ENCODE results near the gene ABHD17C. TPM values are rescaled to one million over a fixed set of nuclear protein-coding genes. Genes with fewer than 3 reads are reported as not detected.

Gene ABHD17C
- total RNA-seq, 1 donor from 2014 or later: 6.5 TPM

- Histone ChIP-seq H3K4me3 (ENCODE audit: low read depth, low read length) (no peak overlapping the region), H3K36me3 (ENCODE audit: control insufficient read depth, insufficient read depth, low read length) (no peaks in the 10 kb centered on the region), H3K27me3 (ENCODE audit: control insufficient read depth, insufficient read depth, low read length) (no peaks in the 10 kb centered on the region)
- TF ChIP-seq CTCF (IDR thresholded peaks at IDR 0.05; ENCODE audit: insufficient read depth, low read length, poor library complexity, severe bottlenecking): no peak
- no peak for DNase-seq (ENCODE audit: low read depth)
Observed at GRCh38 chr15:80679167-80679803, 15.8 kb upstream of the ABHD17C start.

GRCh38 chr15:80679804-80680175, 15.3 kb upstream of the ABHD17C start:
- no peak overlapping the region for H3K4me3 ChIP-seq (ENCODE audit: low read depth, low read length)
- no peaks in the 10 kb centered on the region for H3K27me3 ChIP-seq (ENCODE audit: control insufficient read depth, insufficient read depth, low read length)
- no peak for DNase-seq (ENCODE audit: low read depth)

GRCh38 chr15:80682201-80682600, 12.9 kb upstream of the ABHD17C start:
- Histone ChIP-seq H3K4me3 (ENCODE audit: low read depth, low read length) (no peak overlapping the region), H3K27me3 (ENCODE audit: control insufficient read depth, insufficient read depth, low read length) (no peaks in the 10 kb centered on the region), H3K36me3 (ENCODE audit: control insufficient read depth, insufficient read depth, low read length) (no peaks in the 10 kb centered on the region)
- DNase-seq (ENCODE audit: low read depth): no peak
- no peak for TF ChIP-seq CTCF (IDR thresholded peaks at IDR 0.05; ENCODE audit: insufficient read depth, low read length, poor library complexity, severe bottlenecking)

More at GRCh38 chr15:80679804-80680175, 15.3 kb upstream of the ABHD17C start:
- no peak for TF ChIP-seq CTCF (IDR thresholded peaks at IDR 0.05; ENCODE audit: insufficient read depth, low read length, poor library complexity, severe bottlenecking)
- no peaks in the 10 kb centered on the region for H3K36me3 ChIP-seq (ENCODE audit: control insufficient read depth, insufficient read depth, low read length)

- H3K4me3 ChIP-seq (ENCODE audit: low read depth, low read length): no peak overlapping the region
- H3K36me3 ChIP-seq (ENCODE audit: control insufficient read depth, insufficient read depth, low read length): no peaks in the 10 kb centered on the region
- no peaks in the 10 kb centered on the region for H3K27me3 ChIP-seq (ENCODE audit: control insufficient read depth, insufficient read depth, low read length)
- no peak for DNase-seq (ENCODE audit: low read depth)
- TF ChIP-seq CTCF (IDR thresholded peaks at IDR 0.05; ENCODE audit: insufficient read depth, low read length, poor library complexity, severe bottlenecking): no peak
Observed at GRCh38 chr15:80684697-80685096, 10.4 kb upstream of the ABHD17C start.

GRCh38 chr15:80685628-80686027, 9.5 kb upstream of the ABHD17C start:
- TF ChIP-seq CTCF (IDR thresholded peaks at IDR 0.05; ENCODE audit: insufficient read depth, low read length, poor library complexity, severe bottlenecking): no peak

GRCh38 chr15:80689294-80689693, 5.8 kb upstream of the ABHD17C start:
- no peak overlapping the region for H3K4me3 ChIP-seq (ENCODE audit: low read depth, low read length)
- TF ChIP-seq CTCF (IDR thresholded peaks at IDR 0.05; ENCODE audit: insufficient read depth, low read length, poor library complexity, severe bottlenecking): no peak
- no peaks in the 10 kb centered on the region for H3K27me3 ChIP-seq (ENCODE audit: control insufficient read depth, insufficient read depth, low read length)

More at GRCh38 chr15:80685628-80686027, 9.5 kb upstream of the ABHD17C start:
- Histone ChIP-seq H3K36me3 (ENCODE audit: control insufficient read depth, insufficient read depth, low read length) (no peaks in the 10 kb centered on the region), H3K27me3 (ENCODE audit: control insufficient read depth, insufficient read depth, low read length) (no peaks in the 10 kb centered on the region), H3K4me3 (ENCODE audit: low read depth, low read length) (no peak overlapping the region)
- DNase-seq (ENCODE audit: low read depth): no peak

More at GRCh38 chr15:80689294-80689693, 5.8 kb upstream of the ABHD17C start:
- no peak for DNase-seq (ENCODE audit: low read depth)
- H3K36me3 ChIP-seq (ENCODE audit: control insufficient read depth, insufficient read depth, low read length): no peaks in the 10 kb centered on the region

Data from kidney epithelial cell (primary cell).